Measurements from ENCODE around the gene C10orf90.

DNA sequence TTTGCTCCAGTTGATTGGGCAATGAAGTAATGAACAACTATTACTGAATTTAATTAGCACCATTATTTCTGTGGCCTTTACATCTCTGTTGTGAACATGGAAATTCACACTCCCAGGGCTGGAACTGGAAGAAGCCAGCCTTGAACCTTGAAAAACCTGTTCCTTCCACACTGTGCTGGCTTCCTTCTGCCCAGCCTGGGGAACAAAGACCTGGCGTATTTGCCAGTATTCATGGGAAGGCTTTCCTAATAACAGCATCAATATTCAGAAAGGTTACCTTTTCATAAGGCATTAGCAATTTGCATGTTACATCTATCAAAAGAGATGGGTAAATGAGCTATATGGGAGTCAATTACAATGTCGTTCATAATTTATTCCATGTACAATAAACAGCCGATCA is 1.3 kb downstream of the C10orf90 start:
- no peak for TF ChIP-seq POLR2AphosphoS5 (IDR thresholded peaks at IDR 0.05)
- TF ChIP-seq EP300 (IDR thresholded peaks at IDR 0.05) = no peak
- TF ChIP-seq, protein P1, sequence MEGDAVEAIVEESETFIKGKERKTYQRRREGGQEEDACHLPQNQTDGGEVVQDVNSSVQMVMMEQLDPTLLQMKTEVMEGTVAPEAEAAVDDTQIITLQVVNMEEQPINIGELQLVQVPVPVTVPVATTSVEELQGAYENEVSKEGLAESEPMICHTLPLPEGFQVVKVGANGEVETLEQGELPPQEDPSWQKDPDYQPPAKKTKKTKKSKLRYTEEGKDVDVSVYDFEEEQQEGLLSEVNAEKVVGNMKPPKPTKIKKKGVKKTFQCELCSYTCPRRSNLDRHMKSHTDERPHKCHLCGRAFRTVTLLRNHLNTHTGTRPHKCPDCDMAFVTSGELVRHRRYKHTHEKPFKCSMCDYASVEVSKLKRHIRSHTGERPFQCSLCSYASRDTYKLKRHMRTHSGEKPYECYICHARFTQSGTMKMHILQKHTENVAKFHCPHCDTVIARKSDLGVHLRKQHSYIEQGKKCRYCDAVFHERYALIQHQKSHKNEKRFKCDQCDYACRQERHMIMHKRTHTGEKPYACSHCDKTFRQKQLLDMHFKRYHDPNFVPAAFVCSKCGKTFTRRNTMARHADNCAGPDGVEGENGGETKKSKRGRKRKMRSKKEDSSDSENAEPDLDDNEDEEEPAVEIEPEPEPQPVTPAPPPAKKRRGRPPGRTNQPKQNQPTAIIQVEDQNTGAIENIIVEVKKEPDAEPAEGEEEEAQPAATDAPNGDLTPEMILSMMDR (IDR thresholded peaks at IDR 0.05) = no peak
